GM21528 (cell line): ENCODE data around the gene UPB1.
"Not testable (repeated sequence)": the region's sequence is repeated elsewhere in the genome, so short reads cannot be mapped to it uniquely, and the experiment has no call there.

Source experiments
- ATAC-seq: cut with Tn5 transposase; IDR thresholded peaks from one replicate; pipeline ENCODE4 v1.9.1; 2021; ENCODE audit warnings: mild to moderate bottlenecking, moderate library complexity; ENCODE audit not compliant: unreplicated experiment, low FRiP score

Gene UPB1

DNA sequence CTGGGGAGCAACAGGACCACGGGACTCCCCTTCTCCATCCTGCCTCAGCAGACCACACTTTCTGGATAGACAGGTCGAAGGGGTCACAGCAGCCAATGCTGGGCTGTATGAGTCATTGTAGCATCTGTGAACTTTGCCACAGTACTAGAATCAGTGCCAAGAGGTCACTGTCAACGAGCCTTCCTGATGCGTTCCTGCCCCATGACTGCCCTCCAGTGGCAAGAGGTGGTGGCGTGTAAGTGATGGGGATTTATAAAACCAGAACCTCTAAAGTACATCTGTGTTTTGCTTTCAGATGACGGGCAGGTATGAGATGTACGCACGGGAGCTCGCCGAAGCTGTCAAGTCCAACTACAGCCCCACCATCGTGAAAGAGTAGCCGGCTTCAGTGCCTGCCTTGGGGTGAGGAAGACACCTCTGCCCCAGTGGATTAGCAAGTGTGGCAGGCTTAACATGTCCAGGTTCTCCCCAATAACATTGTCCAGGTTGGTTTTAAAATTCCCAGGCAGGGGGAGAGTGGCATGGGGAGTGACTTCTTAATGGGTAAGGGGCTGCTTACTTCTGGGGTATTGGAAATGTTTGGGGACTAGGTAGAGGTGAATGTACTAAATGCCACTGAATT, 30.4 kb downstream of the UPB1 start:
- peak; percentile 62 for ATAC-seq

DNA sequence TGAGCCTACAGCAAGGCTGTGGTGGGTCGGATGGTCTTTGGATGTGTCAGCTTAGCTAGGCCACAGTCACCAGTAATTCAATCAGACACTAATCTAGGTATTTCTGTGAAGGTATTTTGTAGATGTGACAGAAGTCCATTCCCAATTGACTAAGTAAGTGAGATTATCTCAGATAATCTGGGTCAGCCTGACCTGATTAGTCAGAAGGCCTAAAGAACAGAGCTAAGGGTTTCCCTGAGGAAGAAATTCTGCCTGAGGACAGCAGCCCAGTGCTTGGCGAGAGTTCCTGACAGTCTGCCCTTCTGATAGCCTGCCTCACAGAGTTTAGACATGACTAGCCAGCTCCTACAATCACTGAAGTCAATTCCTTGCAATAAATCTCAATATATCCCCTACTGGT, 31.1 kb downstream of the UPB1 start:
- no peak for ATAC-seq

DNA sequence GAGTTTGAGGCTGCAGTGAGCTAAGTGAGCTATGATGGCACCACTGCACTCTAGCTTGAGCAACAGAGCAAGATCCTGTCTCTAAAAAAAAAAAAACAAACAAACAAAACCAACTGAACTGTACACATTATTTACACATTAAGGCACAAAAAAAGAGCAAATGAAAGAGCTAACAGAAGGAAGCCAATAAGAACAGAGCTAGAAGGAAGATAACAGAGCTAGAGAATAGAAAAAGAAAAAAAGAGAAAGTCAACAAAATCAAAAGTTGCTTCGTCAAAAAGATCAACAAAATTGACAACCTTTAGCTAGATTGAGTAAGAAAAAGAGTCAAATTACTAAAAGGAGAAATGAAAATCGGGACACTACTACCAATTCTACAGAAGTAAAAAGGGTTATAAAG, 34.8 kb downstream of the UPB1 start:
- no peak for ATAC-seq

DNA sequence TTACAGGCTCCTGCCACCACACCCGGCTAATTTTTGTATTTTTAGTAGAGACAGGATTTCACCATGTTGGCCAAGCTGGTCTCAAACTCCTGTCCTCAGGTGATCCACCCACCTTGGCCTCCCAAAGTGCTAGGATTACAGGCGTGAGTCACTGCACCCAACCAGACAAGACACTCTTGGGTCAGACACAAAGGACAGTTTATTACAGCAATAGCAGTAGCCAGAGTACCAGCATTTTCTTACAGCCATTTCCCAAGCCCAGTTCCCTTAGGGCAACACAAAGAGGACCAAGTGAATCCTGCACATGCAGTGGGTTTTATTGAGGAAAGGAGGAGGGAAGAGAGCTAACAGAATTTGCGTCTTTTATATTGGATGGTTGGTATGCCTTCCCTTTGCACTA, 35.8 kb downstream of the UPB1 start:
- not testable (repeated sequence) for ATAC-seq

DNA sequence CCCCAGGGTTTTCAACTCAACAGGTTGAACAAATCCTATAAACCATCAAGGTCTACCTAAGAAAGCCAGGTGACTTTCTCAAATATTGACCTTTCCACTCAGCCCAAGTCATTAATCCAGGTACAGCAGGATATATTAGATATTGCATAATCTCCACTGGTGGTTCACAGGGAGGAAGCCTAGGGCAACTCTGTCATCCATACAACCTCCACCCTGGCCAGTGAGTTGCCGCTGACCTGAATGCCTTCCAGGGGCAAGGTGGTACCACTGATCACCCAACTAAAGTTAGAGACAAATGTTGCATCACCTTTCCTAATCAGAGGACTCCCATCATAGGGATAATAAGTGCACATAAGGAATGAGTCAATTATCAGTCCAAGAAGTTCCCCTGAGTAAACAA, 36.9 kb downstream of the UPB1 start:
- no peak for ATAC-seq

DNA sequence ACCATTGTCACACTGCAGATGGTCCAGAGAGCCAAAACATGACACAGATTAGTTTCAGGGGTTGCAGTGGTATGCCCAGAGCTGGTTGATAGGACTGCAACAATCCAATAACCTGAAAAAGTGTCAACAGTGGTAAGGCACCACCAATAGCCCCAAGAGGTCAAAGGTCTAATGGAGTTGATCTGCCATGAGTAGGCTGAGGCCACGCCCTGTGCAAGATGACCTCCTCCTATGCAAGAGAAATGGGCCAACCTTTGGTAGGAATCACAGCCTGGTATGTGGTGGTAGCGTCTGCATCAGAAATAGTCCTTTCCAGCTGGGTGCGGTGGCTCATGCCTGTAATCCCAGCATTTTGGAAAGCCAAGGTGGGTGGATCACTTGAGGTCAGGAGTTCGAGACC, 40.2 kb downstream of the UPB1 start:
- ATAC-seq, result no peak

DNA sequence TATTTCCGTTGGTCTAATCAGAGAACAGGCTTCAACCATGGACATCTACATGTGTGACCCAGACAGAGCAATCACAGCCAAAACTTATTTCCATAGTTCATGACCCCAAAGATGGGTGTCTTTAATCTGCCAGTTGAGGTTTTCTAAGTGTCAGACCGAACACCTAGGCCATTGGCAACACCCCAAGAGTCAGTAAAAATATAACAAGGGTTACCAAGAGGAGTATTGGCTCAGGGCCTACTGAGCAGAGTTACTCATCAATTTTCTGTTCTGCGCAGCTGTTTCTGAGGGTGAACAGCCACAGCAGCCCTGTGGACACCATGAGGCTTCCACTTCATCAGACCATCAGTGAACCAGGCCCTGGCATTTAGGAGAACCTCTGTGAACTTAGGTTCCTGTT, 41.0 kb downstream of the UPB1 start:
- ATAC-seq, result no peak

DNA sequence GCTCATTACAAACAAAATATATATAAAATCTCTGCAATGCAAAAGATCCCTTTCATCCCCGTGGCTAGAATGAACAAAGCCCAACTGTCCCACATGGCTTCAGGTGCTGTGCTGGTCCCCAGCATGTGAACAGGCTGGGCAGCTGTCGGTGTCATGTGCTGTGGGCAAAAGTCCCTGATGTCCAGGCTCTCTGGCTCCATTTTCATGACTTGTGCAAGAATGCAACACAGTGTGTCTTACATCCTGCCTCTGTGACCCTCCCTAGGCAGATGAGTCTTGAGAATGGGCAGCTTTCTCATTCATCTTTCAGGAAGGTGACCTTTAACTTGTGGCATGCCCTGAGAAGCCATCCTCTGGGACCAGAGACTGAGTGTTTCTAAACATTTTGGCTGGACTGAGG, 45.3 kb downstream of the UPB1 start:
- no peak for ATAC-seq

DNA sequence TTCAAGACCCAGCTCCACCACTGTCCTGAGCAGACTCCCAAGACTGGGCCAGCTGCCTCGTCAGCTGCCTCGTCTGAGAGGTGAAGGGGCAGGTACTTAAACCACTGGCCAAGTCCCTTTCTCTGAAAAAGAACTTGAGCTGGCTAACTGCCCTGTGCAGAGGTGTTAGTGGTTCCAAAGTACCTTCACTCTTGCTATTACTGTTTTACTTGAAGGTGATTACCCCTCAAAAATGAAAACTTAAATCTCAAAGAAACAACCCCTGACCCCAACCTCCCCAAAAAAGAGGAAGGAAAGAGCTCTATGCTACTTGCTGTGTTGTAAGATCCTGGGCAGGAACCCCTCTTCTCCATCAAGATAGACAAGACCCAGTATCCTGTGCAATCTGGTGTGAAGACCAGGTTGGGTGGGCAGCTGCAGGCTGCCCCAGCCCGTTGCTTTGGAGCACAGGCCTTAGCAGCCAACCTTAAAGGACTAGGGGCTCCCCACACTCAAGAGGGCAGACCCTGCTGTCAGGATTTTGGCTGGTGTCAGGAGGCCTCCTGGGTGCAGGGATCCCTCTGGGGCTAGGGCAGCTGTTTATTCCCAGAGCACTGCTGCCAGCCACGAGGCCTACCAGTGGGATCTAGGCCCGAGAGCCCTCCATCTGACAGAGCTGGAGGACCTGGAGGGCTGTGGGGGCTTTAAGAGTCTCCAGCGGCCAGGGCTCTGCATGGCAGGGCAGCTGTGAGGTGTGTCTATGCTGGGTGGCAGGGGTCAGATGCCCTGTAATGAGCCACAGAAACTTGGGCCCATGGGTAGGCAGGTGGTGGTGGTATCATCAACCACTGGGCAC, 46.8 kb downstream of the UPB1 start:
- ATAC-seq, result no peak

DNA sequence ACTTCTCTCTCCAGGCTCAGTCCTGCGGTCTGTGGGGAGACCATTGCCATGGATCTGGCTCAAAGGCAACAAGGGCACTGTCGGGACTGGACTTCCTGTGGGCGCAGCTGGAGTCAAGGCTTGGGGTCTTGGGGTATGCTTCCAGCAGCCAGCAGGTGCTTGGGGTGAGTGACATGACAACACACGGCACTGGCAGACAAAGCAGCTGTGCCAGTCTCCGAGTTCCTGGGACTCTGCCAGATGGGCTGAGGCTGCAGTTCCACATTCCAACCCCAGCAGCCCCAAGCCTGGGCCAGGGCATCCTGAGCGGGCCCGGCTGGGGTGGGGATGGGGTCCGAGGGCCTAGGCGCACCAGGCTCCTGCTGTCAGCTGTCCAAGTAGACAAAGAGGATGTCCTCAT, 47.5 kb downstream of the UPB1 start:
- no peak for ATAC-seq

DNA sequence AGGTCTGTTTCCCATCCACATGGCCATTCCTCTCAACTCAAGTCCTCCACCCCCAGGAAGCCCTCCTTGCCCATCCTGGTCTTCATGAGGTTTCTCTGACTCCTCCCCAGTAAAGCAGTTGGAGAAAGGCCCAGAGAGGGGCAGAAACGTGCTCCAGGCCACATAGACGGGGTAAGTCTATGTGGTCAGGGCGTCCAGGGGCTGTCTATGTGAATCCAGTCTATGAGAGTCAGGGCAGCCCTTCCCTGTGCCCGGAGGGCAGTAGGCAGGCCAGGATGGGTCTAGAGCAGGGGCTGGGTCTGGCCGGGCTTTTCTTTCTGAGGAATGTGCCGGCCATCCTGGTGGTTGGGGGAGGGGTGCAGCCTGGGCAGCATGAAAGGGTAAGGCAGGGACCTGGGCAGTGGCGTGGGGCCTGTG, 48.1 kb downstream of the UPB1 start:
- no peak for ATAC-seq

DNA sequence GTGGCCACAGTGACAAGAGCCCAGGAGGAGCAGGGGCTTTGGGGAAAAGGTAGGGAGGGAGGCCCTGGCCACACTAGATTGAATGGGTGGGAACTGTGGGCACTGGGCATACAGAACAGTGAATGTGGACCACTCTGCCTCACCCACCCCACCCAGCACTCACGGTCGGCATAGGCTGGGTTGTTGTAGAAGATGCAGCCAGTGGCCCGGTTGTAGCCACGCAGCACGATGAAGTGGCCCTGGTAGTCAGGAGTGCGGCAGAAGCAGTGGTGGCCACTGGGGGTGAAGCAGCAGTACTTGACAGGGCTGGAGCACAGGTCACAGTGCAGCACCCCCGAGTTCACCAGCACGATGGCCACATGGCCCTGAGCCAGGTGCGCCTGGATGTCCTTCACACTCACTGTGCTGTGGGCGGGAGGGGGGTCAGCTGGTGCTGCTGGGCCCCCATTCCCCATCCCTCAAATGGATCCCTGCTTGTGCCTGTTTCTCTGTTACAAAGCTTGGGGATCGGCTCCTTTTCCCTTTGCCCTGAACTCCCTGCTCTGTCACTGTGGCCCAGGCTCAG, 48.6 kb downstream of the UPB1 start:
- no peak for ATAC-seq

DNA sequence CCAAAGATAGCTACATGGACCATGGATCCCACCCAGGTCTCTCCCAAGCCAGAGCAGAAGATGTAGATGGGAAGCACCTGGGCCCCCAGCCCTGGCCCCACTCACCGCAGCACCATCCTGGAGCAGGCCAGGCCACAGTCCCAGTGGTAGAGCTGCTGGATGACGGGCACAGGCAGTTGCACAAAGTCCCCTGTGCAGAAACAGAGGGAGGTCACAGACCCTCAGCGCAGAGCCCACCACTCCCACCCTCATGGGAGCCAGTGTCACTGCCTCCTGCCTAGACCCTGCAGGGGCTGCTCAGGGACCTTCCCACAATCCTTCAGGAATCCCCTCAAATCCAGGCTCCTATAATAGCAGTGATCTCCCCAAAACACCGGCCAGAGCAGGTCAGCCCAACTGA, 53.7 kb downstream of the UPB1 start:
- ATAC-seq, result no peak

DNA sequence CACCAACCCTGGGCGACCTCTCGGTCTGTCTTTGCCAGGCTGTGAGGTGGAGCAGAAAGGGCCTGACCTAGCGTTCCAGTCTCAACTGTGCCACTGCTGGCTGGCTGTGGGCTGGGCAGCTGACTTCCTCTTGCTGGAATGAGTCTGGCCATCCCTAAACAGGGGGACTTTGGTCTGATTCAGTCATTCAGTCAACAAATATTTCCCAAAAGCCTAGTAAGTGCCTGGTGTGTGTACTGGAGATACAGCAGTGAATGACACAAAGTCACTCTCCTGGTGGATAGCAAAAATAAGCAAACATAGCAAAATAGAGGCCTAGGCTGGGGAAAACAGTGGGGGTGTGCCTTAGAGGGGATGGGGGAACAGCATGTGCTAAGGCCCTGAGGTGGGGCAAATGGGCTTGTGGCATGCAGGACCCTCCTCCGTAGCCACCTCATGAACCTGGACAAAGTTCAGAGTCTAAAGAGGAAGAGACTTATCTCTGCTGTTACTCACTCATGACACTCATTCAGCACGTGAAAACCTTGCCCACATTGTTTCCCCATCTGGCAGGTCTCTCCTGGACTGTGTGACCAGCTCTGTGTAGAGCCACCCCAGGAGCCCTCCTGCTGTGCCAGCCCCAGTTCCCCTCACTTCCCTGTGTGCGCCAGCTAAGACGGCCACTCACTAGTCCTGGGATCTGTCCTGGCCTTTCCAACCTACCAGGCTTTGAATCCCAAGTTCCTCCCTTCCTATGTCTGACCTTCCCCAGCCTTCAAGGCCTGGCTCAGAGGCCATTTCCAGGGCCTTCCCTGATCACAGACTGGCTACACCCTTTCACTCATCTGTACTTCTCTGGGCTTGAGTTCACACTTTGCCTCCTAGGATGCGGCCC, 55.1 kb downstream of the UPB1 start:
- no peak for ATAC-seq

DNA sequence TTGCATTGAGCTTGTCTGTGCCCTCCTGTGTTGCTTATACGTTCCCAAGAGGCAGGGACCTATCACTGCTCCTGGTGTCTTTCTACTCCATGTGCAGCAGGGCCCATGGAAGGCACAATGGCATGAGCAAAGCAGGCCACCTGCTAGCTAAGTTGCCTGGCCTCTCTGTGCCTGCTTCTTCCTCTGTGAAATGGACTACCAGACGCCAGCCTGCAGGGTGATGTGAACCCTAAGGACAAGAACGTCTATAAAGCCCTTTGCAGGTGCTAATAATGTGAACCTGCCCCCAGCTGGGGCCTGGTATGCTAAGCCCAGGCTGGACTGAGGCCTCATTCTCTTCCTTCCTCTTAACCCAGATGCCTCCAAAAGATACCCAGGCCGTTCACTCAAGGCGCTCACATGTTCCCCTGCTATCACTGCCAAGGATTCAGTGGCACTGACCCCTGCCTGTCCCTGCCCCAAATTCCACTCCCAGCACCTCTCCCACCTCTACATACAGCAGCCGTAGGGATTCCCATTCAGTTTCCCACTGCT, 55.8 kb downstream of the UPB1 start:
- no peak for ATAC-seq

DNA sequence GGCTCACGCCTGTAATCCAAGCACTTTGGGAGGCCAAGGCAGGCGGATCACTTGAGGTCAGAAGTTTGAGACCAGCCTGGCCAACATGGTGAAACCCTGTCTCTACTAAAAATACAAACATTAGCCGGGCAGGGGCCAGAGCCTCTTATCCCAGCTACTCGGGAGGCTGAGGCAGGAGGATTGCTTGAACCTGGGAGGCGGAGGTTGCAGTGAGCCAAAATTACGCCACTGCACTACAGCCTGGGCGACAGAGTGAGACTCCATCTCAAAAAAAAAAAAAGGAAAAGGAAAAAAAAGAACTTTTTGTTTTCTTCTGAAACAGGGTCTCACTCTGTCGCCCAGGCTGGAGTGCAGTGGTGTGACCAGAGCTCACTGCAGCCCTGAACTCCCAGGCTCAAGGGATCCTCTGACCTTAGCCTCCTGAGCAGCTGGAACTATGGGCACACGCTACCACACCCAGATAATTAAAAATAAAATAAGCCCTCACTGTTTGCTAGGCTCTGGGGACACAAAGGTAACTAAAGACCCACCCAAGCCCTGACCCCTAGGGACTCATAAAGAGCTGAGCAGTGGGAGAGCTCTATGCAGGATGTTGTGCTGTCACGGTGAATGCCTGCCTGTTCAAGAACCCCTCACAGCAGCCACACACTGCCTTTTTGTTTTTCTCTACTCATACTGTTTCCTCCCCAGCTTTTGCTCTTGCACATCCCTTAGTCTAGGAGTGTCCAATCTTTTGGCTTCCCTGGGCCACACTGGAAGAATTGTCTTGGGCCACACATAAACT, 57.6 kb downstream of the UPB1 start:
- ATAC-seq, result not testable (repeated sequence)

DNA sequence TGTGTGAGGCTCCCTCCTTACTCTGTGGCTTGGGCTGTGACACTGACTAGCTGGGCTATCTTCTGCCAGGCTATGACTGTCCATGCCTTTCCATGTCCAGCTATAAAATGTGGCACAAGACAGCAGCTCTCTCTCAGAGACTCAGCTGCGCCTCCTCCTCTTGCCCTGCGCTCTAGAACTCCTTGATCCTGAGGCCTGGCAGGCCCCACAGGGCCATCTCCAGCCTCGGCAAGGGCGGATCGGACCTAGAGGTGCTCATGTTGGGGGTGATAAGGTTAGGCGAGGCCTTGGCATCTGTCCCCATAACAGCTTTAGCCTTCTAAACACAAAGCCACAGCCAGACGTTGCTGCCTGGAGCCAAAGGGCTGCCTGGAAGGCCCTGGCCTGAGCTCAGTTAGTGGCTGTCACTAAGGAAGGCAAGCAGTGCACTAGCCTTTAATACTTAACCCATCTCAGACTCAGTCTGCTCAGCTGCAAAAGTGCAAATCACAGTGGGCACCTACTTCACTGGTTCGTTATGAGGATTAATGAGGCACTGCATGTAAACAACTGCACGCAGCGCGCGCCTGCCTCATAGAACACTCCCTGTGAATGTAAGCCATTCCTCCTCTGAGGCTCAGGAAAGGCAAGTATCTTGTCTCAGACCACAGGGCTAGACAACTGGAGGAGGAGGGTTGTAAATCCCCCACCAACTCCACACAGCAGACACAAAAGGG, 58.6 kb downstream of the UPB1 start:
- no peak for ATAC-seq

DNA sequence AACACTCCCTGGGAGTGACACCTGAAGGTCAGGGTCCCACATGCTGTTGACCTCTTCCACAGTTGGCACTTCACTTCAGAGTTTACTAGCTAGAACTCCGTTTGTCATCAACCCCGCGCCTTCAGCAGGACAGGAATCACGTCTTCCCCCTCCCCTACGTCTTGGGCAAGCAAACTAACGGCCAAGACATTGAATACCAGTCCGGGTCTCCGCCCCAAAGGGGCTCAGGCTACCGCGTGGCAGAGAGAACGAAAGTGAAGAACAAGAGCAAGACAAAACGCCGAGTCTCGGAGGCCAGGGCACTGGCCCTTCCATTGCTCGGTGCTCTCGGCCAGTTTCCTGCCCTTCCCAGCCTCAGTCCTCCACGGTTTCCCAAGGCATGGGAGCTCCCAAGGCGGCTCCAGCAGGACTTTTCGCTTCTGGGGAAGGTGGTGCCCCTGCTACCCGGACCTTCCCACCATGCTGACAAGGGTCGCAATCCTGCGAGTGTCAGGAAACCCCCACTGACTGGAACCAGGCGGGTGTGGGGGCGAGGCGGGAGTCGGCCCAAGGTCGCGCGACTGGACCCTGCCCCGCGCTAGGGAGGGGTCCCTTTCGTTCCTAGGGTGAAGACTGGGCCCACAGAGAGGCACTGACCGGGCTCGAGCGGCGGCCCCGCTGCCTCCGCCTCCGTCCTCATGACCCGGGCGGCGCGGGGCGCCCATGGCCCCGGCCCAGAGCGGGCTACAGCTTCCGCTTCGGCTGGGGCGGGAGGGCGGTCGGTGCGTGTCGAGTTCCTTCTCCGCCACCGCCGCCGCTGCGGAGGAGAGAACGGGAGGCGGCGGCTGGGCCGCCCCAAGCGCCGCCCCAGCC, 59.4 kb downstream of the UPB1 start, which contains the start of gene GUCD1:
TSS of gene GUCD1 (minus strand) at position 826 of the 852 bp plus-strand sequence. CDS start at position 679, 147 bp downstream.
- peak; percentile 17 for ATAC-seq
